BJ (cell line): Measurements from ENCODE around the gene SMKR1. TPM values are rescaled to one million over a fixed set of nuclear protein-coding genes. Genes with fewer than 3 reads are reported as not detected.
"Not testable (repeated sequence)": the region's sequence is repeated elsewhere in the genome, so short reads cannot be mapped to it uniquely, and the experiment has no call there.

Source experiments
- CTCF ChIA-PET: fragments of 350-600 bp; formaldehyde crosslinking; extraction: SDS; loops from one replicate; lab custom pipeline; 2021; ENCODE audit warnings: antibody characterized with exemption, inconsistent platforms; lab: Yijun Ruan, JAX
- POLR2A ChIA-PET: fragments of 300-600 bp; sonication (Branson Sonifier 250); formaldehyde crosslinking; extraction: SDS; loops from one replicate; lab custom pipeline; 2021; ENCODE audit warnings: antibody characterized with exemption; lab: Charles Lee
- DNase-seq: peaks from one replicate; pipeline ENCODE4 v3.0.0-alpha.2; 2011; ENCODE audit warnings: low read depth
- H3K27me3 ChIP-seq: 2 replicates; pipeline ENCODE4 v1.6.0; 2011; ENCODE audit warnings: low read length; ENCODE audit not compliant: control insufficient read depth, insufficient read depth
- H3K36me3 ChIP-seq: 2 replicates; pipeline ENCODE4 v1.5.1; 2011; ENCODE audit warnings: low read length; ENCODE audit not compliant: control insufficient read depth, insufficient read depth
- H3K4me3 ChIP-seq: 2 replicates; pipeline ENCODE4 v1.5.1; 2011; ENCODE audit warnings: low read depth, mild to moderate bottlenecking, control low read depth, low read length
- CTCF ChIP-seq: IDR thresholded peaks from 2 replicates; pipeline ENCODE4 v1.5.1; 2011; ENCODE audit warnings: low read depth, mild to moderate bottlenecking, control low read depth, inconsistent platforms, low read length, moderate library complexity; ENCODE audit not compliant: insufficient read depth
- polyA plus RNA-seq: library from polyadenylated mRNA; depleted of rRNA; stranded (reverse); fragments of >200 nt; gene quantifications from 2 replicates; pipeline ENCODE4 v1.2.3, GENCODE V29; 2011

SMKR1 gene
- polyA plus RNA-seq, 1 experiment: 0.27 TPM

- POLR2A ChIA-PET: no interaction called here
- CTCF ChIA-PET: no interaction called here
- no peak for TF ChIP-seq CTCF
- Histone ChIP-seq H3K27me3 (peaks cover 9% of the 10 kb centered on the region), H3K4me3 (no peak overlapping the region), H3K36me3 (no peaks in the 10 kb centered on the region)
- no peak for DNase-seq
Measured at GRCh38 chr7:129522971-129523340, 20.6 kb downstream of the SMKR1 start.

GRCh38 chr7:129523924-129524323, 21.6 kb downstream of the SMKR1 start:
- DNase-seq: no peak
- Histone ChIP-seq H3K4me3 (no peak overlapping the region), H3K27me3 (peaks cover 9% of the 10 kb centered on the region), H3K36me3 (no peaks in the 10 kb centered on the region)
- no peak for TF ChIP-seq CTCF
- ChIA-PET POLR2A (no interaction called here), CTCF (no interaction called here)

GRCh38 chr7:129524405-129524804, 22.1 kb downstream of the SMKR1 start:
- CTCF ChIA-PET: interaction anchor here (0.9 kb wide), 1 partner anchor 16 kb away, joined by 3 read pairs; no protein-coding TSS in a partner anchor
- not testable (repeated sequence) for H3K27me3 ChIP-seq, H3K4me3 ChIP-seq, H3K36me3 ChIP-seq
- POLR2A ChIA-PET: interaction anchor here (0.6 kb wide), 1 partner anchor 1361 kb away, joined by 13 read pairs; no protein-coding TSS in a partner anchor
- peak; percentile 66 for DNase-seq

GRCh38 chr7:129525225-129525862, 23.0 kb downstream of the SMKR1 start:
- no peak for DNase-seq
- CTCF ChIA-PET: interaction anchor here (0.9 to 1.2 kb wide), 2 partner anchors 15 to 37 kb away, joined by 3 read pairs; no protein-coding TSS in a partner anchor
- no peak for TF ChIP-seq CTCF
- Histone ChIP-seq H3K36me3 (no peaks in the 10 kb centered on the region), H3K27me3 (peaks cover 7% of the 10 kb centered on the region), H3K4me3 (no peak overlapping the region)
- POLR2A ChIA-PET: no interaction called here

- ChIA-PET CTCF (interaction anchor here (0.7 kb wide), 1 partner anchor 17 kb away, joined by 5 read pairs; no protein-coding TSS in a partner anchor), POLR2A (no interaction called here)
- Histone ChIP-seq H3K36me3 (no peaks in the 10 kb centered on the region), H3K27me3 (0 out of 2 replicates have a peak, but pooled peaks cover 2% of the 10 kb centered on the region), H3K4me3 (no peak overlapping the region)
- DNase-seq: no peak
- no peak for TF ChIP-seq CTCF
Measured at GRCh38 chr7:129529643-129530042, 27.3 kb downstream of the SMKR1 start.

GRCh38 chr7:129530795-129531391, 28.6 kb downstream of the SMKR1 start:
- Histone ChIP-seq H3K36me3 (no peaks in the 10 kb centered on the region), H3K4me3 (no peak overlapping the region), H3K27me3 (no peaks in the 10 kb centered on the region)
- ChIA-PET POLR2A (no interaction called here), CTCF (no interaction called here)
- no peak for DNase-seq
- no peak for TF ChIP-seq CTCF
